Small intestine (tissue), 7 donors: Measurements from ENCODE around the gene RNU1-2. TPM values are rescaled to one million over a fixed set of nuclear protein-coding genes. Genes with fewer than 3 reads are reported as not detected.
"Not testable (repeated sequence)": the region's sequence is repeated elsewhere in the genome, so short reads cannot be mapped to it uniquely, and the experiment has no call there.

ENCODE experiments used
- DNase-seq, 2 donors: peaks; one replicate each; pipeline versions ENCODE4 v3.0.0 to v3.0.0-alpha.2; 2013
- FAIRE-seq: peaks from 2 replicates; lab custom pipeline; 2012; peaks lifted over from hg19 to GRCh38; lab: Jason Lieb, UNC
- H3K27ac ChIP-seq, 3 donors: one replicate each; pipeline ENCODE4 v1.5.1; 2013; ENCODE audit warnings: low read length in 2 of 3, mild to moderate bottlenecking in 2 of 3, control low read depth in 1 of 3, inconsistent platforms in 1 of 3, low read depth in 1 of 3, moderate library complexity in 1 of 3
- H3K27me3 ChIP-seq, 3 donors: one replicate each; pipeline ENCODE4 v1.6.1; 2013; ENCODE audit warnings: low read length in 3 of 3, inconsistent platforms in 1 of 3; ENCODE audit not compliant: control insufficient read depth in 3 of 3, insufficient read depth in 3 of 3
- H3K36me3 ChIP-seq, 3 donors: one replicate each; pipeline ENCODE4 v1.6.1; 2013; ENCODE audit warnings: low read length in 3 of 3, inconsistent platforms in 1 of 3, low read depth in 1 of 3, mild to moderate bottlenecking in 1 of 3, moderate library complexity in 1 of 3; ENCODE audit not compliant: control insufficient read depth in 3 of 3, insufficient read depth in 2 of 3
- H3K4me1 ChIP-seq, 3 donors: one replicate each; pipeline ENCODE4 v1.6.1; 2013; ENCODE audit warnings: low read length in 2 of 3, inconsistent platforms in 1 of 3, low read depth in 1 of 3, mild to moderate bottlenecking in 1 of 3, moderate library complexity in 1 of 3; ENCODE audit not compliant: control insufficient read depth in 3 of 3, insufficient read depth in 2 of 3
- H3K4me3 ChIP-seq, 3 donors: one replicate each; pipeline ENCODE4 v1.5.1; 2013; ENCODE audit warnings: low read length in 3 of 3, control low read depth in 1 of 3, inconsistent platforms in 1 of 3, low read depth in 1 of 3, mild to moderate bottlenecking in 1 of 3, moderate library complexity in 1 of 3
- H3K9me3 ChIP-seq, 2 donors: one replicate each; pipeline ENCODE4 v1.6.1; 2013; ENCODE audit warnings: low read depth in 1 of 2, low read length in 1 of 2; ENCODE audit not compliant: control insufficient read depth in 2 of 2, insufficient read depth in 1 of 2
- WGBS, 3 donors: extraction: QIAGEN DNeasy Blood & Tissue Kit; methylation state at CpG; one replicate each; pipeline ENCODE4 v1.1.7; 2013; 5-methylcytosine and 5-hydroxymethylcytosine counted together
- polyA plus RNA-seq, 4 donors: library from polyadenylated mRNA; stranded (reverse) in 3 of 4; unstranded in 1 of 4; fragments of 200-250 nt in 3 of 4; fragments of 120-200 nt in 1 of 4; gene quantifications; one replicate each; pipeline versions ENCODE4 v1.2.1 to v1.2.3, GENCODE V29; 2013
- donor health status: healthy with polysubstance abuse.
- donor health status: control.
- donor health status: control.
- donor health status: Bipolar disorder and iron deficiency.
- donor health status: healthy.

Gene RNU1-2
- polyA plus RNA-seq, 4 donors = not detected

- Histone ChIP-seq H3K27ac (peak overlapping the region in 2 of 3 donors; percentile 83 to 89), H3K4me3 (peak overlapping the region in 1 of 3 donors; percentile 52), H3K4me1 (peaks cover 0 to 13% (median 0%) of the 10 kb centered on the region in 3 donors)
- FAIRE-seq, H3K27me3 ChIP-seq, H3K36me3 ChIP-seq, H3K9me3 ChIP-seq: not testable (repeated sequence)
- 0 to 3% (median 1%) methylated on average over 4 to 5 of the region's 6 CpGs for WGBS, 3 donors
- DNase-seq = peak in 1 of 2 donors; percentile 84
Measured at GRCh38 chr1:16895233-16895597, 565 bp upstream of the RNU1-2 start.

DNA sequence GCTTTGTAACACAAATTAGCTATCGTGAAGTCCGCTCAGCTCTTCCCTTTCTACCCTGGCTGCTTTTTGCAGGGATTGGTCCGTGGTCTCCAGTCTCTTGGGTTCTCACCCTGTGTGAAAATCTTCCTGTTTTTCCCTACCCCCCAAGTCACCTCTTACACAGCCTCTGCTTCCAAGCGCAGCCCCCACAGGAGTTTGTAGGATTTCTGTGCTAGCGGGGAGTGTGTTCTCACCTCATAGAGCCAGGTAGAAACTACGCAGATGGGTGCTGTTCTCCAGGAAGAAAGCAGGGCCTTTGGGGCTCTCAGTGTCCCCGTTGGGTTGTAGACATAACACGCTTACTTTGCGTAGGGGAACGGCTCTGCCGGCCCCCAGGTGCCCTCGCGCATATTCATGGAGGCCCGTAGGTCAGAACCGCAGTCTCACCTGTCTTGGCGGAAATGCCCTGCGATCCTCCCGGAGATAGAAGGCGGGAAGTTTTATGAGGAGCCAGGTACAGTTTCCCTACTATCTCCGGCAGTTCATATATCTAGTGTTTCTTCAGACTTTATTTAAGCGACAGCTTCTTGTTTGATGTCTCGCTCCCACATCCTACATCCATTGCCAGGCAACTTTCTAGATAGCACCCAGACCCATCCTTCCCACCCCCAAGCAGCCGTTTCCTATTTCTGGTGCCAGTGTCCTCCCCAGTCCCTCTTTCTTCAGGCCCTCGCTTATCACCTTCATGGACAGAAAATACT lies 706 bp downstream of the RNU1-2 start:
- H3K27ac ChIP-seq = peak overlapping the region; percentile 81 to 89 (median 86)
- 16 to 20% (median 19%) methylated on average over 22 of the region's 24 CpGs for WGBS, 3 donors

DNA sequence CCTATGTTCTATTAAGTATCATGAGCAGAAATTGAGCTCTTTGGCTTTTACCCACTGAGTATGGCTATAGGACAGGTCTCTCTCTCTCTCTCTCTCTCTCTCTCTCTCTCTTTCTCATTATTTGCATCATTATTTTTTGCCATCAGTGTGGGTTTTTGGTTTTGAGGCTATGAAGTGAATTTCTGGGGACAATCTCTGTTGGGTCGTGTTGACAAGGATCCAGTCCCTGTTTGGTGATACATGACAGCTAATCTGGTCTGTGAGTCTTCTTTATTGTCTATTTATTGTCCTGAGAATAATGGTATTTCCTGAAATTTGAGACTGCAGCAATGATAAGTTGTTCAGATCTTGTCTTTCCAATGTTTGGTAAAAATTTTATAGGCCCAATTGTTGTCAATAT lies 1.9 kb downstream of the RNU1-2 start:
- not testable (repeated sequence) for H3K27ac ChIP-seq, H3K9me3 ChIP-seq, DNase-seq, H3K27me3 ChIP-seq, H3K36me3 ChIP-seq, H3K4me3 ChIP-seq, FAIRE-seq
- WGBS, 3 donors = 58 to 62% (median 60%) methylated on average over 1 of the region's 1 CpG
- H3K4me1 ChIP-seq = peaks cover 0 to 15% (median 0%) of the 10 kb centered on the region in 3 donors

More for the DNA sequence above, 706 bp downstream of the RNU1-2 start:
- H3K4me1 ChIP-seq = peaks cover 0 to 15% (median 0%) of the 10 kb centered on the region in 3 donors
- peak; percentile 30 for FAIRE-seq
- not testable (repeated sequence) for H3K36me3 ChIP-seq, H3K9me3 ChIP-seq, H3K27me3 ChIP-seq
- H3K4me3 ChIP-seq = peak overlapping the region in 2 of 3 donors; percentile 27 to 38
- peak; percentile 52 to 60 for DNase-seq

DNA sequence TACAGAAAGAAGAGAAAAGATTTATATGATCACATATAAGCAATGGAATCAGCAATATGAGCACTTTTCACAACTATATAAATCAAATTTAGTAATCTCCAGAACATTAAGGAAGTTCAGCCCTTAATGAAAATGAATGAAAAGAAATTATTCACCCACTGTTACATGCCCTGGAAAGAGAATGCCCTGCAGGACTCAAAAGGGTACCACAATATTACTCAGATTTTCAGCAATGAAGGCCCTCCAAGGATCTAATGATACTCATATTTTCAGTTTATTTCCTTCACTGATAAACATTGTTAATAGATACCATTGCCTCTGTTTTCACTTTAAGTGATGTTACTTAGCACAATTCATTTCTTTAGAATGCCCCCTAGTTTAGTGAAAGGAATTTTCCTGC lies 2.5 kb downstream of the RNU1-2 start:
- DNase-seq, H3K9me3 ChIP-seq, H3K36me3 ChIP-seq, FAIRE-seq, H3K27ac ChIP-seq, H3K4me3 ChIP-seq, H3K27me3 ChIP-seq: not testable (repeated sequence)
- H3K4me1 ChIP-seq = peaks cover 0 to 15% (median 0%) of the 10 kb centered on the region in 3 donors

DNA sequence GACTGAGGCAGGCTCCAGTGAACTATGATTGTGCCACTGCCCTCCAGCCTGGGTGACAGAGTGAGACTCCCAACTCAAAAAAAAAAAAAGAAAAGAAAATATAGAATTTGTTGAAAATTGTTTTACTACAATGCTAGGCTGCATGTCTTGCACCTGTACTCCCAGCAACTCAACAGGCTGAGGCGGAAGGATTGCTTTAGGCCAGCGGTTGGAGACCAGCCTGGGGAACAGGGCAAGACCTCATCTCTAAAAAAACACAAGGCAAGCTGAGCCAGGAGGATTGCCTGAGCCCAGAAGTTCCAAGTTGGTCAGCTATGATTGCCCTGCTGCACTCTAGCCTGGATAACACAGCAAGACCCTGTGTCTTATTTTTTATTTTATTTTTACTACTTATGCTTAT lies 3.2 kb downstream of the RNU1-2 start:
- H3K27me3 ChIP-seq, H3K27ac ChIP-seq, H3K9me3 ChIP-seq, FAIRE-seq, DNase-seq, H3K4me3 ChIP-seq, H3K36me3 ChIP-seq: not testable (repeated sequence)
- H3K4me1 ChIP-seq = peaks cover 0 to 17% (median 0%) of the 10 kb centered on the region in 3 donors
- WGBS, 3 donors = 87 to 95% (median 90%) methylated on average over 2 of the region's 2 CpGs

GRCh38 chr1:16900751-16901150 lies 5.0 kb downstream of the RNU1-2 start:
- Histone ChIP-seq H3K27me3 (no peaks in the 10 kb centered on the region), H3K9me3 (peaks cover 0 to 5% of the 10 kb centered on the region in 2 donors), H3K36me3 (no peaks in the 10 kb centered on the region), H3K27ac (no peak overlapping the region), H3K4me3 (no peak overlapping the region), H3K4me1 (peaks cover 0 to 16% (median 0%) of the 10 kb centered on the region in 3 donors)
- FAIRE-seq (no peak), DNase-seq (peak in 1 of 2 donors; percentile 74)
- WGBS, 3 donors = 69 to 75% (median 70%) methylated on average over 2 of the region's 2 CpGs

- DNase-seq, H3K27ac ChIP-seq, H3K4me3 ChIP-seq, H3K36me3 ChIP-seq, H3K27me3 ChIP-seq, FAIRE-seq: not testable (repeated sequence)
- 45 to 62% (median 48%) methylated on average over 2 of the region's 2 CpGs for WGBS, 3 donors
- Histone ChIP-seq H3K9me3 (peaks cover 0 to 11% of the 10 kb centered on the region in 2 donors), H3K4me1 (peaks cover 0 to 20% (median 0%) of the 10 kb centered on the region in 3 donors)
Measured at GRCh38 chr1:16901371-16901770, 5.6 kb downstream of the RNU1-2 start.

DNA sequence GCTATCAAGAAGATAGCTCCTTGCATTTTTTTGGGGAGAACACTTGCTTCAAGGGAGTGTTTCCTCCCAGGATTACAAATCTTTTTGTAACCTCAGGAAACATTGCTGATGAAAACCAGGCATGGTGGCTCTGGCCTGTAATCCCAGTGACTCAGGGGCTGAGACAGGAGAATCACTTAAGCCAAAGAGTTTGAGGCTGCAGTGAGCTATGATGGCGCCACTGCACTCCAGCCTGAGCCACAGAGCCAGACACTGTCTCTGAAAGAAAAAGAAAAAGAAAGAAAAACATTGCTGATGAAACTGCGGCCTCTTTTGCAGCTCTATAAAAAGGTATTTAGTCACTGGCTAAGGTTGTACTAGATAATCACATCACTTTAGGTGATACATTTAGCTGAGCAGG lies 7.3 kb downstream of the RNU1-2 start:
- DNase-seq = no peak
- H3K4me1 ChIP-seq = peaks cover 0 to 15% (median 0%) of the 10 kb centered on the region in 3 donors
- H3K27me3 ChIP-seq = no peaks in the 10 kb centered on the region
- 77 to 89% (median 84%) methylated on average over 2 of the region's 2 CpGs for WGBS, 3 donors
- no peaks in the 10 kb centered on the region for H3K36me3 ChIP-seq
- H3K4me3 ChIP-seq = no peak overlapping the region
- no peak for FAIRE-seq
- peaks cover 0 to 13% of the 10 kb centered on the region in 2 donors for H3K9me3 ChIP-seq
- peak overlapping the region in 2 of 3 donors; percentile 9 to 97 for H3K27ac ChIP-seq
